Mesenchymal stem cell (in vitro differentiated cells and primary cell): ENCODE data around the gene EFEMP2.
"Not testable (repeated sequence)": the region's sequence is repeated elsewhere in the genome, so short reads cannot be mapped to it uniquely, and the experiment has no call there.

ENCODE experiments used
- DNase-seq: peaks from one replicate; pipeline ENCODE4 v3.0.0-alpha.2; 2013
- H2AFZ ChIP-seq: one replicate; pipeline ENCODE4 v1.6.1; 2013; ENCODE audit warnings: low read depth, mild to moderate bottlenecking, control low read depth, inconsistent platforms, low read length, moderate library complexity
- H2AK5ac ChIP-seq: 2 replicates; pipeline ENCODE4 v1.6.1; 2013; ENCODE audit warnings: low read length, moderate library complexity, mild to moderate bottlenecking, inconsistent platforms; ENCODE audit not compliant: severe bottlenecking
- H2BK120ac ChIP-seq: one replicate; pipeline ENCODE4 v1.6.1; 2013; ENCODE audit warnings: low read depth, mild to moderate bottlenecking, inconsistent platforms, low read length, moderate library complexity
- H2BK12ac ChIP-seq, 2 experiments: one replicate each; pipeline ENCODE4 v1.6.1; 2013; ENCODE audit warnings: inconsistent platforms in 2 of 2, low read length in 2 of 2, mild to moderate bottlenecking in 2 of 2, moderate library complexity in 2 of 2, control low read depth in 1 of 2
- H2BK15ac ChIP-seq: one replicate; pipeline ENCODE4 v1.6.1; 2013; ENCODE audit warnings: mild to moderate bottlenecking, low read depth, inconsistent platforms; ENCODE audit not compliant: poor library complexity, severe bottlenecking
- H2BK5ac ChIP-seq: 2 replicates; pipeline ENCODE4 v1.6.1; 2013; ENCODE audit warnings: low read depth, mild to moderate bottlenecking, low read length, control low read depth, inconsistent platforms; ENCODE audit not compliant: poor library complexity, severe bottlenecking
- H3K14ac ChIP-seq, 2 experiments: one replicate each; pipeline ENCODE4 v1.6.1; 2013; ENCODE audit warnings: inconsistent platforms in 2 of 2, low read length in 2 of 2, control low read depth in 1 of 2, mild to moderate bottlenecking in 1 of 2, moderate library complexity in 1 of 2
- H3K18ac ChIP-seq, 2 experiments: one replicate each; pipeline ENCODE4 v1.6.1; 2013; ENCODE audit warnings: inconsistent platforms in 2 of 2, low read length in 2 of 2, control low read depth in 1 of 2, low read depth in 1 of 2, mild to moderate bottlenecking in 1 of 2
- H3K23ac ChIP-seq, 2 experiments: one replicate each; pipeline ENCODE4 v1.6.1; 2013; ENCODE audit warnings: inconsistent platforms in 2 of 2, low read length in 2 of 2, mild to moderate bottlenecking in 2 of 2, moderate library complexity in 2 of 2, control low read depth in 1 of 2
- H3K27ac ChIP-seq: 2 replicates; pipeline ENCODE4 v1.5.1; 2013; ENCODE audit warnings: mild to moderate bottlenecking, moderate library complexity, low read length, control low read depth, inconsistent platforms; ENCODE audit not compliant: poor library complexity, severe bottlenecking
- H3K27me3 ChIP-seq, 2 experiments: 2 replicates each; pipeline versions ENCODE4 v1.6.1 to v1.7.0; 2013; ENCODE audit warnings: low read length in 2 of 2, mild to moderate bottlenecking in 2 of 2, moderate library complexity in 2 of 2, control low read depth in 1 of 2, inconsistent platforms in 1 of 2; ENCODE audit not compliant: control insufficient read depth in 1 of 2, insufficient read depth in 1 of 2
- H3K36me3 ChIP-seq, 2 experiments: 2 replicates each; pipeline versions ENCODE4 v1.6.1 to v1.7.0; 2013; ENCODE audit warnings: low read length in 2 of 2, control low read depth in 1 of 2, inconsistent platforms in 1 of 2, low read depth in 1 of 2, mild to moderate bottlenecking in 1 of 2; ENCODE audit not compliant: insufficient read depth in 2 of 2, control insufficient read depth in 1 of 2
- H3K4ac ChIP-seq, 2 experiments: one replicate each; pipeline ENCODE4 v1.6.1; 2013; ENCODE audit warnings: inconsistent platforms in 2 of 2, low read length in 2 of 2, mild to moderate bottlenecking in 2 of 2, moderate library complexity in 2 of 2, control low read depth in 1 of 2, low read depth in 1 of 2
- H3K4me1 ChIP-seq: 2 replicates; pipeline ENCODE4 v1.6.1; 2013; ENCODE audit warnings: low read depth, low read length, control low read depth; ENCODE audit not compliant: control insufficient read depth, insufficient read depth
- H3K4me2 ChIP-seq: 2 replicates; pipeline ENCODE4 v1.6.1; 2013; ENCODE audit warnings: low read length, mild to moderate bottlenecking, inconsistent platforms; ENCODE audit not compliant: poor library complexity, severe bottlenecking
- H3K4me3 ChIP-seq, 2 experiments: 2 replicates each; pipeline versions ENCODE4 v1.5.1 to v1.7.0; 2013; ENCODE audit warnings: low read length in 2 of 2, mild to moderate bottlenecking in 2 of 2, control low read depth in 1 of 2, low read depth in 1 of 2; ENCODE audit not compliant: insufficient read depth in 1 of 2
- H3K79me1 ChIP-seq: replicated peaks from 2 replicates; pipeline ENCODE4 v1.6.1; 2013; ENCODE audit warnings: mild to moderate bottlenecking, control low read depth, low read length, inconsistent platforms; ENCODE audit not compliant: poor library complexity, severe bottlenecking
- H3K9ac ChIP-seq: 2 replicates; pipeline ENCODE4 v1.7.0; 2013; ENCODE audit warnings: mild to moderate bottlenecking, low read length, moderate library complexity
- H3K9me3 ChIP-seq: 2 replicates; pipeline ENCODE4 v1.7.0; 2013; ENCODE audit warnings: mild to moderate bottlenecking, low read length; ENCODE audit not compliant: control insufficient read depth
- H4K8ac ChIP-seq: one replicate; pipeline ENCODE4 v1.6.1; 2013; ENCODE audit warnings: inconsistent platforms, mild to moderate bottlenecking, low read length, moderate library complexity
- H4K91ac ChIP-seq: one replicate; pipeline ENCODE4 v1.6.1; 2013; ENCODE audit warnings: mild to moderate bottlenecking, low read length, inconsistent platforms
- WGBS: methylation state at CpG from one replicate; pipeline ENCODE4 v1.1.7; 2013; ENCODE audit warnings: mixed read lengths; 5-methylcytosine and 5-hydroxymethylcytosine counted together

Gene EFEMP2

GRCh38 chr11:65842144-65842543 is 30.5 kb downstream of the EFEMP2 start:
- WGBS: 90% methylated on average over 4 of the region's 4 CpGs
- Histone ChIP-seq H2BK15ac (no peak overlapping the region), H3K27me3 (no peaks in the 10 kb centered on the region), H3K23ac (no peak overlapping the region), H3K36me3 (no peaks in the 10 kb centered on the region), H4K8ac (no peak overlapping the region), H3K4me2 (no peak overlapping the region), H3K4ac (no peak overlapping the region), H2AFZ (no peak overlapping the region), H3K14ac (no peak overlapping the region), H2AK5ac (no peak overlapping the region), H3K9ac (no peak overlapping the region), H2BK12ac (no peak overlapping the region), H3K4me1 (no peaks in the 10 kb centered on the region), H3K27ac (no peak overlapping the region), H2BK120ac (no peak overlapping the region), H3K9me3 (no peaks in the 10 kb centered on the region), H3K18ac (no peak overlapping the region), H3K79me1 (no peaks in the 10 kb centered on the region), H2BK5ac (no peak overlapping the region), H4K91ac (no peak overlapping the region), H3K4me3 (no peak overlapping the region)
- no peak for DNase-seq

GRCh38 chr11:65834202-65834601 is 38.4 kb downstream of the EFEMP2 start:
- Histone ChIP-seq H3K79me1 (no peaks in the 10 kb centered on the region), H3K9ac (peak overlapping the region; percentile 83), H4K91ac (peak overlapping the region; percentile 78), H3K4ac (no peak overlapping the region), H3K14ac (peak overlapping the region in 1 of 2 experiments; percentile 93), H3K4me3 (peak overlapping the region; percentile 41 to 84), H3K9me3 (no peaks in the 10 kb centered on the region), H2BK12ac (peak overlapping the region in 1 of 2 experiments; percentile 18), H3K36me3 (no peaks in the 10 kb centered on the region), H3K18ac (peak overlapping the region; percentile 14 to 72), H4K8ac (peak overlapping the region; percentile 91), H3K23ac (no peak overlapping the region), H3K27ac (no peak overlapping the region), H2AFZ (peak overlapping the region; percentile 46), H3K4me1 (peaks cover 16% of the 10 kb centered on the region), H3K4me2 (peak overlapping the region; percentile 64), H2BK15ac (no peak overlapping the region), H3K27me3 (peaks cover 24 to 35% of the 10 kb centered on the region in 2 experiments), H2BK5ac (no peak overlapping the region), H2BK120ac (no peak overlapping the region), H2AK5ac (no peak overlapping the region)
- DNase-seq: no peak
- 70% methylated on average over 6 of the region's 6 CpGs for WGBS

GRCh38 chr11:65833297-65834030 is 39.1 kb downstream of the EFEMP2 start, which contains the start of gene SNX32:
SNX32 (plus strand) TSS chr11:65833963; CDS start chr11:65834066, 103 bp downstream.
- peak within 1 kb of the TSS; percentile 64 for H3K4me2 ChIP-seq
- H3K36me3 ChIP-seq: no peaks in the 10 kb centered on the region
- peak; percentile 93 for DNase-seq
- WGBS: 6% methylated on average over 55 of the region's 63 CpGs
- H3K27ac ChIP-seq: no peak within 1 kb of the TSS
- peak within 1 kb of the TSS; percentile 84 for H2BK15ac ChIP-seq
- no peaks in the 10 kb centered on the region for H3K9me3 ChIP-seq
- H3K27me3 ChIP-seq: peaks cover 25 to 41% of the 10 kb centered on the region in 2 experiments
- no peak within 1 kb of the TSS for H3K23ac ChIP-seq
- H2AK5ac ChIP-seq: no peak within 1 kb of the TSS
- peak within 1 kb of the TSS; percentile 22 for H2BK120ac ChIP-seq
- no peak within 1 kb of the TSS for H2BK5ac ChIP-seq
- H3K4me3 ChIP-seq: peak within 1 kb of the TSS; percentile 50 to 84
- H2AFZ ChIP-seq: peak within 1 kb of the TSS; percentile 48
- peaks cover 16% of the 10 kb centered on the region for H3K4me1 ChIP-seq
- peak within 1 kb of the TSS; percentile 91 for H4K91ac ChIP-seq
- peak within 1 kb of the TSS in 1 of 2 experiments; percentile 93 for H3K14ac ChIP-seq
- peak within 1 kb of the TSS; percentile 96 for H4K8ac ChIP-seq
- peak within 1 kb of the TSS; percentile 72 to 87 for H3K18ac ChIP-seq
- H3K9ac ChIP-seq: peak within 1 kb of the TSS; percentile 83
- peak within 1 kb of the TSS; percentile 0 to 18 for H2BK12ac ChIP-seq
- no peaks in the 10 kb centered on the region for H3K79me1 ChIP-seq
- H3K4ac ChIP-seq: peak within 1 kb of the TSS in 1 of 2 experiments; percentile 57

GRCh38 chr11:65832231-65832630 is 40.4 kb downstream of the EFEMP2 start:
- H3K79me1 ChIP-seq, H2BK5ac ChIP-seq, H3K4ac ChIP-seq, H2BK120ac ChIP-seq, H3K27ac ChIP-seq, DNase-seq, H4K91ac ChIP-seq, H3K9ac ChIP-seq, H3K23ac ChIP-seq, H2BK12ac ChIP-seq, H3K18ac ChIP-seq, H3K36me3 ChIP-seq, H2AFZ ChIP-seq, H3K4me3 ChIP-seq, H3K4me2 ChIP-seq, H2AK5ac ChIP-seq, H3K9me3 ChIP-seq, H4K8ac ChIP-seq, H2BK15ac ChIP-seq, H3K14ac ChIP-seq: not testable (repeated sequence)
- Histone ChIP-seq H3K27me3 (peaks cover 25 to 49% of the 10 kb centered on the region in 2 experiments), H3K4me1 (peaks cover 16% of the 10 kb centered on the region)
